ENCODE data around the gene FAM131A.
"Not testable (repeated sequence)": the region's sequence is repeated elsewhere in the genome, so short reads cannot be mapped to it uniquely, and the experiment has no call there.

Gene FAM131A

DNA sequence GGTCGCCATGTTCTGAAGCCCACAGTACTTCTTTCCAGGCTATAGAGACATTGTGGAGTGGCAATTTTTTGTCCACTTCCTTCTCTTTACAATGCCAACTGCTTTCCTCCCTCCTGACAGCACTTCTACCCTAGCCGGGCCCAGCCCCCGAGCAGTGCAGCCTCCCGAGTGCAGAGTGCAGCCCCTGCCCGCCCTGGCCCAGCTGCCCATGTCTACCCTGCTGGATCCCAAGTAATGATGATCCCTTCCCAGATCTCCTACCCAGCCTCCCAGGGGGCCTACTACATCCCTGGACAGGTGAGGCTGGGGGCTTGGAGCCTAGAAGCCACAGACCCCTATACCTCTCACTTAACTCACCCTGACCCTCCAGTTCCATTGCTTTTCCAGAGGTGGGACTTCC, 20.2 kb upstream of the FAM131A start:
- no peak for DNase-seq

DNA sequence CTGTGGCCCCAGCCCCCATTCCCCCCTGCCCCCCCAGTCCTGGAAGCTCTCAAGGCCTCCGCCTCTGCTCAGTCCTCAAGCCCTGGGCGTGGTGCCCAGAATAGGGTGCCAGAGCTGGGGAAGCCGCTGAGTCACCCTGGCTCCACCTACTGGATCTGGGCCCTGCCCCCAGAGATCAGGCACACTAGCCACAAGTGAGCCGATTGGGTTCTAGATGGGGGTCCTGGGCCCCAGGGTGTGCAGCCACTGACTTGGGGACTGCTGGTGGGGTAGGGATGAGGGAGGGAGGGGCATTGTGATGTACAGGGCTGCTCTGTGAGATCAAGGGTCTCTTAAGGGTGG, 17.3 kb upstream of the FAM131A start:
- DNase-seq: no peak

DNA sequence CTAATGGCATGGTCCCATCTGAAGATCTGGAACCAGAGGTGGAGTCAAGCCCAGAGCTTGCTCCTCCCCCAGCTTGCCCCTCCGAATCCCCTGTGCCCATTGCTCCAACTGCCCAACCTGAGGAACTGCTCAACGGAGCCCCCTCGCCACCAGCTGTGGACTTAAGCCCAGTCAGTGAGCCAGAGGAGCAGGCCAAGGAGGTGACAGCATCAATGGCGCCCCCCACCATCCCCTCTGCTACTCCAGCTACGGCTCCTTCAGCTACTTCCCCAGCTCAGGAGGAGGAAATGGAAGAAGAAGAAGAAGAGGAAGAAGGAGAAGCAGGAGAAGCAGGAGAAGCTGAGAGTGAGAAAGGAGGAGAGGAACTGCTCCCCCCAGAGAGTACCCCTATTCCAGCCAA, 15.7 kb upstream of the FAM131A start:
- no peak for DNase-seq

DNA sequence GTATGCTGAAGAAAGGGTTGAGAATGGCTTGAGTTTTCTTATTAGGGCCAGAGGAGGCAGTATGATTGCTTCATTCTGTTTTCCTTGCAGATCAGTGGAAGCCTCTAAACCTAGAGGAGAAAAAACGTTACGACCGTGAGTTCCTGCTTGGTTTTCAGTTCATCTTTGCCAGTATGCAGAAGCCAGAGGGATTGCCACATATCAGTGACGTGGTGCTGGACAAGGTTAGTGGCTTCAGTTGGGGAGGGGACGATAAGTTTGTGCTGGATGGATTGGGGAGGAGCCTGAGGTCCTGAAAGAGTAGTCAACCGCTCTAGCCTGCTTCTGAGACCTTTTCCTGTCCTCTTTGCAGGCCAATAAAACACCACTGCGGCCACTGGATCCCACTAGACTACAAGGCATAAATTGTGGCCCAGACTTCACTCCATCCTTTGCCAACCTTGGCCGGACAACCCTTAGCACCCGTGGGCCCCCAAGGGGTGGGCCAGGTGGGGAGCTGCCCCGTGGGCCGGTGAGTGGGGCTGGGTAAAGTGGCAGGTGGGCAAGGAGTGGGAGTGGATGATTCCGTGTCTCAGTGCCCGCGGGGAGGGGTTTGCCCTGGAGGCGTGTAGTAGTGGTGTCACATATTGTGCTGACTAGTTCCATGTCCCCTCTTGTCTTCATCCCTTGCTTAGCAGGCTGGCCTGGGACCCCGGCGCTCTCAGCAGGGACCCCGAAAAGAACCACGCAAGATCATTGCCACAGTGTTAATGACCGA, 14.5 kb upstream of the FAM131A start:
- DNase-seq: no peak

DNA sequence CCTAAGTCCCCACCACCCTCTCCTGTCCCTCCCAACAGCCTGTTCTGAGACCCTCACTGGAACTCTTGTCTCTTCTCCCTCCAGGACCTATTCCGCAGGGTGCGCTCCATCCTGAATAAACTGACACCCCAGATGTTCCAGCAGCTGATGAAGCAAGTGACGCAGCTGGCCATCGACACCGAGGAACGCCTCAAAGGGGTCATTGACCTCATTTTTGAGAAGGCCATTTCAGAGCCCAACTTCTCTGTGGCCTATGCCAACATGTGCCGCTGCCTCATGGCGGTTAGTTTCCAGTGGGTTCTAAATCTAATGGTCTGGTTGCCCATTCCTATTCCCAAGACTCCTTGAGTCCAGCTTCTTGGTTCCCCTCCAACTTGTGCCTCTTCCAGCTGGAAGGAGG, 13.7 kb upstream of the FAM131A start:
- no peak for DNase-seq

DNA sequence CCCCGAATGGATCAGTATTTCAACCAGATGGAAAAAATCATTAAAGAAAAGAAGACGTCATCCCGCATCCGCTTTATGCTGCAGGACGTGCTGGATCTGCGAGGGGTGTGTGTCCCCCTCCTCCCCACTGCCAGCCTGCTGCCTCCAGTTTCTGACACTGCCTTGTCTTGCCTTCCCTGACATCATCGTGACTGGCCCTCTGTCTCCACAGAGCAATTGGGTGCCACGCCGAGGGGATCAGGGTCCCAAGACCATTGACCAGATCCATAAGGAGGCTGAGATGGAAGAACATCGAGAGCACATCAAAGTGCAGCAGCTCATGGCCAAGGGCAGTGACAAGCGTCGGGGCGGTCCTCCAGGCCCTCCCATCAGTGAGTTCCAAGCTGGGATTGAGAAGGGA, 12.1 kb upstream of the FAM131A start:
- DNase-seq: no peak

DNA sequence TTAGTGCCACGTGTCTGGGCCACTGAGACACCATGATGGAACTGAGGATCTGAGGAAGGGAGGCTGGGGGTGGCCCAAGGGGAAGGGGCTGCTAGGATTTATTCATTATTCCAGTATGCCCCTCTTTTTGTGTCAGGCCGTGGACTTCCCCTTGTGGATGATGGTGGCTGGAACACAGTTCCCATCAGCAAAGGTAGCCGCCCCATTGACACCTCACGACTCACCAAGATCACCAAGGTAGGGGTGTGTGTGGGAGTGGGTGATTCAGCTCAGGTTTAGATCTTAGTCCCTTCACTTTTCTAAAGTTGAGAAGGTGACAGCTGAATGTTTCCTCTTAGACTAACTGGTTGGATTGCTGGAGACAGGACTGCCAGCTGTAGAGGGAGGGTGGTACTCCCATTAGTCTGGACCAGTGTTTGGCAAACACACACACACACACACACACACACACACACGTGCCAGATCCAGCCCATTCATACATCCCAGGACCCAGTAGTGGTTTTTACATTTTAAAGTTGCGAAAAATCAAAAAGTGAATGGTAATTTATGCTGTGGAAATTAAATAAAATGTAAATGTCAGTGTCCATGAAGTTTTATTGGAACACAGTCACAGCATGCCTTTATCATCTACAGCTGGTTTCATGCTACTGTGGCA, 11.6 kb upstream of the FAM131A start:
- no peak for DNase-seq

DNA sequence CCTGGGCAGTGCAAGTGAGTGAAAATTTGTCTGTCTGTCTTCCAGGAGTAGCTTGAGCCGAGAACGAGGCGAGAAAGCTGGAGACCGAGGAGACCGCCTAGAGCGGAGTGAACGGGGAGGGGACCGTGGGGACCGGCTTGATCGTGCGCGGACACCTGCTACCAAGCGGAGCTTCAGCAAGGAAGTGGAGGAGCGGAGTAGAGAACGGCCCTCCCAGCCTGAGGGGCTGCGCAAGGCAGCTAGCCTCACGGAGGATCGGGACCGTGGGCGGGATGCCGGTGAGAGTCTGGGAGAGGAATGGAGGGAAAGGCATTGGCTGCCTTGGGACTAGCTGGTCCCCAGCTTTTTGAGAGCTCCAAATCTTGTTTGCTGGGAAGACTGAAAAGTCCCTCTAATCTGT, 10.2 kb upstream of the FAM131A start:
- no peak for DNase-seq

DNA sequence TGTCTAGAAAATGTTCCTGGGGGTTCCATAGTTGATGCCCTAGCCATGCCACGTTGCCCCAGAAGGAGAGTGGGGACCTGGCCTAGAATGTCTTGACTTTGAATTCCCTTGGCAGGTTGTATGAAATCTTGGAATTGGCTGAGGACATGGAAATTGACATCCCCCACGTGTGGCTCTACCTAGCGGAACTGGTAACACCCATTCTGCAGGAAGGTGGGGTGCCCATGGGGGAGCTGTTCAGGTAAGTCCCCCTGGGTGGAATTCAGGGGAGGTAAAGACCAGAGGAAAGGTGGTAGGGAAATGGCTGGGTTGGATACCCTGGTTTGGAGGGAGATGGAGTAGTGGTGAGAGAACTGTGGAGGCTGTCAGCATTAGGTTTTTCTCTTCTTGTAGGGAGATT, 8.9 kb upstream of the FAM131A start:
- DNase-seq: no peak

DNA sequence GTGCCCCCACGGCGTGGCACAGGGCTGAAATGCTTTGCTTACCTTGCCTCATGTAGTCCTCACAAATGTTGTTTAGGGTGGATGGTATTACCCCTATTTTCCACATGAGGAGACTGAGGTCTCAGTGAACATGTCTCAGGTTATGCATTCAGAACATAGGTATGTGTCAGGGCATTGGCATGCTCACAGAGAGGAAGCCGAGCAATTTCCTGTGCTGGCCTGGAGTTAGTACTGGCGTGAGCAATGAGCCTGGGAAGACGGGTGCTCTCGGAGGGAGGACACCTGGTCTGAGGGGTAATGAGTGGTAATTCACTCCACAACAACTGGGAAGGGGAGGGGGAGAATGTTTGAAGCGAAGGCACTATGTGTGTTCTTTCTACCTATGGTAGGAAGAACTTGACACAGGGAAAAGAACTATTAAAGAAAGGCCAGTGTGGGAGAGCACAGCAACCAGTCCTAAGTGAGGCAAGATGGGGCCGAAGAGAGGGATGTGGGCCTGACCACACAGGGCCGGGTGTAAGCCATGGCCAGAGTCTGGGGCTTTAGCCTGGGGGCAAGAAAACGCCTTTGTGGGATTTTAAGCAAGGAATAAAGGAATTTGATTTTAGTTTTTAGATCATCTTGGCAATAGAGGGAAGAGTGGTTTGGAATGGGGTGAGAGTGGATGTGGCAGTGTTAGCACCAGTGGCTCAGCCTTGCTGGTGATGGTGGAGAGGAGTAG, 4.9 kb upstream of the FAM131A start:
- no peak for DNase-seq

DNA sequence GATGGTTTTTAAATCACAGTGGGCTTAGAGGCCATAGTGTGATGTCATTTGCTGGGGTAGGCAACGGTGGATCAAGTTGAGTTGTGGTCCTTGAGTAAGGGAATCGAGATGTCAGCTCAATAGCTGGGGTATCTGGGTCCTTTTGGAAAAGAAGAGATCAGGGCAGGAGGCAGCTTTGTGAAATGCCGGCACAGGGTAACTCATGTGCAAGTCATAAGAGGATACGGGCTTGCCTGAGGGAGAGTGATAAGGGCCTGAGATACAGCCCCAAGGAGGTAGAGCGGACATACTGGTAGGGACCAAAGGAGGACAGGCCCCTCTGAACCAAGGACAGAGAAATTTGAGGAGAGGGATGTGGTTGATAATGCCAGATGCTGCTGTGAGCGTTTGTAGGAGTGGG, 4.2 kb upstream of the FAM131A start:
- DNase-seq: no peak

DNA sequence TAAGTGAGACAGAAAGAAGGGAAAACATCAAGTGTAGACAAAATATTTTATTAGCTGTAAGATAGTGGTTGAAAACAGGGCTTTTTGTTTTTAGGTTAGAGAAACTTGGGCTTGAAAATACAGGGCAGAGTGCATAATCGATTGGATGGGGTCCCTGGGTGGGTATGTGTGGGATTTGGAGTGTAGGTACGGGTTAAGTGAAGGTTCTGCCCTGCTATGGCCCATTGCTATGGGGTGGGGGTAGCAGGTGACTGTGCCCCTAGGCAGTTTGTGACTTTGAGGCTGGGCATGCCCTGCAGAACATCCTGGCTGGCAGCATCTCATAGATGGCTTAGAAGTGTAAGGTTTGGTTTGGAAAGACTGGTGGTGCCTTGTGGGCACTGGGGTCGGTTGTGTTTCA, 3.7 kb upstream of the FAM131A start:
- DNase-seq: no peak

DNA sequence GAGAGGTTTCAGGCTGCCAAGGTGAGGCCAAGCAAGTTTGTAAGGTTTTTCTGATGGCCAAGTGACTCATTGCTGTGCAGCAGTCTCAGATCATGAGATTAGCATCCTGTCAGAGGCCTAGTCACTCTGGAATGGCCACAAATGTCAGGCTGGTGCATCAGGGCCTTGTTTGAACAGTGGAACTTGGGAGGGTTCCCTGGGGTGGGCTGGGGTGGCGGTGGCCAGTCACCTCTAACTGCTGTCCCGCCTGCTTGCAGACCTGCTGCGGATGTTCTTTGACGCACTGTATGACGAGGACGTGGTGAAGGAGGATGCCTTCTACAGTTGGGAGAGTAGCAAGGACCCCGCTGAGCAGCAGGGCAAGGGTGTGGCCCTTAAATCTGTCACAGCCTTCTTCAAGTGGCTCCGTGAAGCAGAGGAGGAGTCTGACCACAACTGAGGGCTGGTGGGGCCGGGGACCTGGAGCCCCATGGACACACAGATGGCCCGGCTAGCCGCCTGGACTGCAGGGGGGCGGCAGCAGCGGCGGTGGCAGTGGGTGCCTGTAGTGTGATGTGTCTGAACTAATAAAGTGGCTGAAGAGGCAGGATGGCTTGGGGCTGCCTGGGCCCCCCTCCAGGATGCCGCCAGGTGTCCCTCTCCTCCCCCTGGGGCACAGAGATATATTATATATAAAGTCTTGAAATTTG, 2.8 kb upstream of the FAM131A start:
- DNase-seq: peak; percentile 72

DNA sequence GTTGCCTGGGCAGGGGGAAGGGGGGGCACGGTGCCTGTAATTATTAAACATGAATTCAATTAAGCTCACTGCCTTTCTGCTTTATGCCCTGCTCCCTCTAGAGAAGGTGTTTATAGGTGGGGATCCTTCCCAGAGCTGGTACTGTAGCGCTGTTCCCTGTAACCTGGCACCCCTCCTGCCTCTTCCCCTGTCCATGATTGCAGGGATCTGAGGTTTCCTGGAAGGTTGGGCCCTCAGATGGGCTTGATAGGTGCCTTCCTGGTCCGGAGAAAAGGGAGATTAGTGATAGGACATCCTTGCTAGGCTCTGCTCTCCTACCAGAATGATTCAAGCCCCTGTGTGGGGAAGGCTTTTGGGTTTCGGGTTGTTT, 2.1 kb upstream of the FAM131A start:
- DNase-seq: no peak

DNA sequence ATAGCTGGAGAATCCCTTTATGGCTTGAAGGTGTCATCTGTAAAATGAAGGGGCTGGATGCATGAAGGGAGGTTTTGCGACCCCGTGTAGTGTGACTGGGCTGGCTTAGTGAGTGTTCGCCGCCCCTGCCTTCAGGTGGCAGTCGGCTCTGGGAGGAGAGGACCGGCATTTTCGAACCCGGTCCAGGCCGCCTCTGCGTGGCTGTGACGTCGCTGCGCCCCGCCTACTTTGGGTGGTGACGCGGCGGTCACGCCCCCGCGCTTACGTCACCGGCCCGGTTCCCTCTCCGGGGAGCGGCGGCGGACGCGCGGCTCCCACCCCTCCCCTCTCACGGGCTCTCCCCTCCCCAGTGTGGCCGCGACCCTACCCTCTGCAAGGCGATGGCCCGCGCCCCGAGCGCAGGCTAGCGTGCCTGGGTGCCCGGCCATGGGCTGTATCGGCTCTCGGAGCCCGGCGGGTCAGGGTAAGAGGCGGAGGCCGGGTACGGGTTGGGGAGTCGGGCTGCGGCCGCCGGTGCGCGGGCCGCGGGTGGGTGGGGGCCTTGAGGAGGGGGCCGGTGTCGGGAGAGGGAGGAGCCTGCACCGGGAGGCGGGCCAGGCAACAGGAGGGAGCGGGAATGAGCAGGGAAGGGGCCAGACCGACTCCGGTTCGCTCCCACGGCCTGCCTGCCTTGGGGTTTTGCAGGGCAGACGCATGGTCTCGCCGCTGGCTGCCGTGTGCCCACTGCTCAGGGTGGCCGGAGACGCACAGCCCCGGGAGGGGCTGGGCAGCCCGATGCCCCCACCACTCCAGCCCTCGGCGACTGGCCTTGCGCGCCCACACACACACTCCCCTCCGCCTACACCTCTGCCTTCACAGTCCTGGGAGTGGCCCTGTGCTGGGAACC, 1.5 kb upstream of the FAM131A start:
- peak; percentile 97 for DNase-seq

DNA sequence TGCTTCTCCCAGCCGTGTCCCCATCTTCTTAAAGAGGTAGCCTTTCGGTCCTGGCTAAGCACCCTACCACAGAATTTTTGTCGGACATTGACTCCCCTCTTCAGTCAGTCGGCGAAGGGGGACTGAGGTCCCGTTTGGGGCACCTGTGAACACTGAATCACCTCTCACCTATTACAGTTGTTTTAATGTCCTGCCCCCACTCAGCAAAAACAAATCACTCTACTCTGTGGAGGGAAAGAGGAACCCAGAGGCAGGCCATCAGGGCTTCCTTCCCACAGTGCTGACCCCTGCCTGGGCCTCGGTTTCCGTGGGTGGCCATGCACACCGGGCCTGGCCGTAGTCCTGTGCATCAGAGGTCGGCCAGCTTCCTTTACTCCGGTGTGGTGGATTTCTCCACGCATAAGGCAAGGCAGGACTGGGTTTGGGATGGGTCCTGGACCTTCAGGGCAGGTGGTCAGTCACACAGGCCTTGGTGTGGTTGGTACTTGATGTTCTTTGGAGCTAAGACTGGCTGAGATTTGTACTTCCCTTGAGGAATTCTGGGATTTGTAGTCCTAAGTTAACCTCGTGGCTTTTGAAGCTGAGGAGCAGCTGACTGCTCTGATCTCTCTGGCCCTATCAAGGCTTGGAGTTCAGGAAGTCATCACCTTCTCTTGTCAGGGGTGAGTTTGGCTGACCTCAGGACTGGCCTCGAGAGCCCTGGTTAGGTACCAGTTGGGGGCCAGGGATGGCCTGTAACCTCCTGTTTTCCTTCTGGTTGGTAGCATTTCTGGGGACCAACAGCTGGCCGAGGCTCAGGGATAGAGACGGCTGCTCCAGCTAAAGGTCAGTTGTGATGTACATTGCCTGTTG, 627 bp upstream of the FAM131A start:
- no peak for DNase-seq

DNA sequence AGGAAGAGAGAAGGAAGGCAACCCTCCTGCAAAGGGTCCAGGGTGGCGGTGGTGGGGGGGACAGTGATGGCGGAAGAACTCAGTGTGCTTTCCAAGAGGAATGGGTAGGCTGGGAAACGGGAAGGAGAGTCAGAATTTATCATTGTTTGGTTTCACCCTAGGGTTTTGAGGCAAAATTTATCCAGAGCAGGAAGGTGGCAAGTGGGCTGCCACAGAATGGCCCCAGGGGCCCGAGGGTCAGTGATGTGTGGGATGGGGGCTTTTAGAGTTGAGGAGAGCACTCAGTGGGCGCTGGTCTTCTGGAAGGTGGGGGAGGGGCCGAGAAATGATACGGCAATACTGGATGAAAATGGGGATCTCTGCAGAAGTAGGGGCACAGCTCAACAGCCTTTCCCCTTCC, 581 bp downstream of the FAM131A start:
- no peak for DNase-seq

DNA sequence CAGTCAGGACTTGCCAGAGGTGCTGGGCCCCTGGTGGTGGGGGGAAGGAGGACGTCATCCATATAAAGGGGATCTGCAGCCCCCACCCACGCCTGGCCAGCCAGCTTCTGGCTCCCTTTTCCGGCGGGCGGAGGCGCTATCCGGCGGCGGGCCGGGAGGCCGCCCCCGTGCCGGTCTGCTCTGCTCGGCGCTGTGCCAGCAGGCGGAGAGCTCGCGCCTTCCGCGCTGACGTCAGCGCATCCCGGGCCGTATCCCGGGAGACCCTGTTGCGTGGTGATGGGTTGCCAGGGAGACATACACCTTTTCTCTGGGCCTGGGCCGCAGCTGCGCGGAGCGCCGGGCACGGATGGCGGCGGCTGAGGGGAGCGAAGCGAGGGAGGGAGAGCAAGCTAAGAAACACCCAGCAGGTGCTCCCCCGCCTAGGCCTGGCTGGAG, 1.1 kb downstream of the FAM131A start:
- no peak for DNase-seq

DNA sequence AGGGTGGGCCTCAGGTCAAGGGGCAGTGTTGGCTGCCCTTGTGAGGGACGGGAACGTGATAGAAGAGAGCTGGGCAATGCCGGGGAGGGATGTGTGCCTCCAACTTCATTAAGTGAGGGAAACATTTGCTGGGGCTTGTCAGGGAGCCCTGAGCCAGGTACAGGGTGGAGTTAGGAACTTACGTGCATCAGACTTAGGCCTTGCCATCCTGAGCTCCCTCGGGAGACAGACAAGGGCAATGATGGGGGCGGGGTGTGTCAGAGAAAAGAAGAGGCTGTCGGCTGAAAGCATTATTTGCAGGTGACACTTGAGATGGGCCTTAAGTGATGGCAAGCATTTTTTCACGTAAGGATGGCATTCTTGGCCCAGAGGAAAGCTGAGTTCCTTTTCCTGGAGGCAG, 1.6 kb downstream of the FAM131A start:
- DNase-seq: no peak

DNA sequence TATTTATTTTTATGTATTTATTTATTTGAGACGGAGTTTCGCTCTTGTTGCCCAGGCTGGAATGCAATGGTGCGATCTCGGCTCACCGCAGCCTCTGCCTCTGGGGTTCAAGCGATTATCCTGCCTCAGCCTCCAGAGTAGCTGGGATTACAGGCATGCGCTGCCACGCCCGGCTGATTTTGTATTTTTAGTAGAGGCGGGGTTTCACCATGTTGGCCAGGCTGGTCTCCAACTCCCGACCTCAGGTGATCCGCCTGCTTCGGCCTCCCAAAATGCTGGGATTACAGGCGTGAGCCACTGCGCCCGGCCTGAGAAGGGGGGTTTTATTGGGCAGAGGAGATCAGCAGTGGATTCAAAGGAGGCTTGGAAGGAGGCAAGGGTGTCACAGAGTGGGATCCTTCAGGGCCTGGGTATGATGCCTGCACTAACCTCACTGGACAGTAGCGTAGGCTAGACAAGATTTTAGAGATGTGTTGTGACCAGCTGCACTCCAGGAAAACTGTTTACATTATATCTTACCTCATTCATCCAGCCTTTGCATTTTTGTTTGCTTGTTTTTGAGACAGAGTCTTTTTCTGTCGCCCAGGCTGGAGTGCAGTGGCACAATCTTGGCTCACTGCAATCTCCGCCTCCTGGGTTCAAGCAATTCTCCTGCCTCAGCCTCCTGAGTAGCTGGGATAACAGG, 2.2 kb downstream of the FAM131A start:
- DNase-seq: not testable (repeated sequence)

DNA sequence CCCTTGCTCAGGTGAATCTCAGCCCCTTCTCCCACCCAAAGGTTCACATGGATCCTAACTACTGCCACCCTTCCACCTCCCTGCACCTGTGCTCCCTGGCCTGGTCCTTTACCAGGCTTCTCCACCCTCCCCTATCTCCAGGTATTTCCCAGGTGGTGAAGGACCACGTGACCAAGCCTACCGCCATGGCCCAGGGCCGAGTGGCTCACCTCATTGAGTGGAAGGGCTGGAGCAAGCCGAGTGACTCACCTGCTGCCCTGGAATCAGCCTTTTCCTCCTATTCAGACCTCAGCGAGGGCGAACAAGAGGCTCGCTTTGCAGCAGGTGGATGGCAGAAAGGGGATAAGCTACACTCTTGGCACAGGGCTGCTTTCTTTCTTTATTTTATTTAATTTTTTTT, 4.5 kb downstream of the FAM131A start:
- no peak for DNase-seq

Data from activated CD8-positive, alpha-beta memory T cell treated with anti-CD3 and anti-CD28 coated beads for 24 hours (primary cell).